OCI-LY3 (cell line): ENCODE results near the gene ZFYVE21.

Source experiments
- CTCF ChIP-seq: fragments of 200-600, 300-600 bp; sonication (generic); IDR thresholded peaks from 2 replicates; pipeline ENCODE4 v1.5.1; 2014; ENCODE audit warnings: antibody characterized with exemption, low read length, low read depth
- EZH2phosphoT487 ChIP-seq: fragments of 200-600 bp; shearing (Covaris generic); IDR thresholded peaks from 2 replicates; pipeline ENCODE4 v1.6.1; 2018; ENCODE audit warnings: antibody characterized with exemption, mixed run types, low read depth

- TF ChIP-seq CTCF, result no peak
- TF ChIP-seq EZH2phosphoT487, result no peak
These were observed 51.8 kb downstream of the ZFYVE21 start for GRCh38 chr14:103767336-103767894.
